ENCODE measurements around the gene ERC1. TPM values are rescaled to one million over a fixed set of nuclear protein-coding genes. Genes with fewer than 3 reads are reported as not detected.

ERC1 gene
- total and polyA plus RNA-seq, 2 of the 4 experiments (the other 2 are of a cell fraction) = 11.6 to 25.6 TPM

GRCh38 chr12:1517007-1517406 is 526.0 kb downstream of the ERC1 start:
- H4K5ac ChIP-seq (ENCODE audit: low read depth, low read length) = no peak overlapping the region
- H3K18ac ChIP-seq (ENCODE audit: low read depth, low read length) = no peak overlapping the region; the same call in 1 of the 2 replicates
- no peak overlapping the region for H3K9ac ChIP-seq (ENCODE audit: low read depth, low read length)
- no peak overlapping the region for H2AK9ac ChIP-seq (replicated peaks; ENCODE audit: low read depth, low read length, poor library complexity)
- no TSS peak for BruUV-seq (replicated peaks)
- DNase-seq (peak; percentile 82), ATAC-seq (ENCODE audit: low read depth) (peak; percentile 62)
- H3K9me1 ChIP-seq (ENCODE audit: insufficient read depth, low read length) = peaks cover 8% of the 10 kb centered on the region
- no peaks in the 10 kb centered on the region for H4K20me1 ChIP-seq (ENCODE audit: insufficient read depth, low read length)
- H3K9me3 ChIP-seq (ENCODE audit: control insufficient read depth, insufficient read depth, low read length) = no peaks in the 10 kb centered on the region
- 0 out of 4 replicates have a peak, but pooled peaks cover 0 to 5% of the 10 kb centered on the region in 2 experiments for H3K79me1 ChIP-seq (ENCODE audit: low read depth in 1 of 2, low read length in 2 of 2)
- H2BK120ac ChIP-seq (ENCODE audit: low read depth, low read length) = peak overlapping the region; percentile 29; the same call in 1 of the 2 replicates
- no peak for TF ChIP-seq SMC3 (IDR thresholded peaks at IDR 0.05; ENCODE audit: low read depth, low read length)
- TF ChIP-seq MXI1 (IDR thresholded peaks at IDR 0.05; ENCODE audit: borderline replicate concordance, low read depth, low read length) = no peak
- peak; percentile 25 for TF ChIP-seq RAD21 (IDR thresholded peaks at IDR 0.05; ENCODE audit: low read length)
- peak; percentile 43 for TF ChIP-seq CTCF (conservative IDR thresholded peaks at IDR 0.05; ENCODE audit: low read depth, low read length)
- POLR2A ChIA-PET (ENCODE audit: unreplicated experiment) = no interaction called here
- in situ Hi-C loops (cut with MboI; ENCODE audit: low sequenced_read_pairs) (no loop called here), intact Hi-C loops (cut with micrococcal nuclease) (no loop called here), dilution Hi-C loops (cut with HindIII; ENCODE audit: low sequenced_read_pairs, unreplicated experiment) (no loop called here)
- peak overlapping the region in 1 of 2 experiments; percentile 31; a peak in 1 of 4 replicates for H4K8ac ChIP-seq (ENCODE audit: low read depth in 2 of 2, low read length in 2 of 2)
- H3K56ac ChIP-seq (ENCODE audit: extremely low read depth, insufficient read depth, low read length) = no peak overlapping the region
- no peak overlapping the region for H3K4ac ChIP-seq (ENCODE audit: low read depth, low read length)
- H2BK20ac ChIP-seq (ENCODE audit: low read depth, low read length) = 0 out of 2 replicates have a peak overlapping the region, but pooled peaks have one; percentile 16
- H2AK5ac ChIP-seq (ENCODE audit: low read depth, low read length) = no peak overlapping the region
- no CpG with 5 or more reads among the region's 2 CpGs for WGBS, 2 experiments (ENCODE audit: extremely low coverage in 2 of 2, insufficient read length in 1 of 2)
- no peak overlapping the region for H4K91ac ChIP-seq (ENCODE audit: insufficient read depth, low read depth, low read length)
- H2AFZ ChIP-seq (replicated peaks; ENCODE audit: low read length, poor library complexity) = no peak overlapping the region
- no peak overlapping the region for H3K4me2 ChIP-seq (ENCODE audit: low read depth, low read length)
- no peaks in the 10 kb centered on the region for H3K36me3 ChIP-seq (ENCODE audit: control insufficient read depth, insufficient read depth, low read length)
- H3K27ac ChIP-seq (ENCODE audit: insufficient read depth, low read length) = no peak overlapping the region
- H3K4me1 ChIP-seq (ENCODE audit: control insufficient read depth, insufficient read depth, low read length) = peaks cover 16% of the 10 kb centered on the region
- CTCF ChIA-PET = no interaction called here
- no peak overlapping the region for H3K4me3 ChIP-seq (ENCODE audit: insufficient read depth, low read depth, low read length)
- H2BK15ac ChIP-seq (ENCODE audit: low read depth, low read length) = peak overlapping the region; percentile 28; the same call in 1 of the 3 replicates
- no peak overlapping the region for H3K14ac ChIP-seq (replicated peaks; ENCODE audit: low read depth, low read length)
- H3K27me3 ChIP-seq (ENCODE audit: control insufficient read depth, insufficient read depth, low read length) = no peaks in the 10 kb centered on the region
- H2BK5ac ChIP-seq (ENCODE audit: low read depth, low read length, poor library complexity, severe bottlenecking) = peak overlapping the region; percentile 51
- no peak overlapping the region for H3K23ac ChIP-seq (ENCODE audit: low read depth, low read length)
